Measurements from ENCODE around the gene PLA2R1. TPM values are rescaled to one million over a fixed set of nuclear protein-coding genes. Genes with fewer than 3 reads are reported as not detected.
"Not testable (repeated sequence)": the region's sequence is repeated elsewhere in the genome, so short reads cannot be mapped to it uniquely, and the experiment has no call there.

Gene PLA2R1
- total RNA-seq, 1 donor from 2014 or later, result 17.0 TPM

DNA sequence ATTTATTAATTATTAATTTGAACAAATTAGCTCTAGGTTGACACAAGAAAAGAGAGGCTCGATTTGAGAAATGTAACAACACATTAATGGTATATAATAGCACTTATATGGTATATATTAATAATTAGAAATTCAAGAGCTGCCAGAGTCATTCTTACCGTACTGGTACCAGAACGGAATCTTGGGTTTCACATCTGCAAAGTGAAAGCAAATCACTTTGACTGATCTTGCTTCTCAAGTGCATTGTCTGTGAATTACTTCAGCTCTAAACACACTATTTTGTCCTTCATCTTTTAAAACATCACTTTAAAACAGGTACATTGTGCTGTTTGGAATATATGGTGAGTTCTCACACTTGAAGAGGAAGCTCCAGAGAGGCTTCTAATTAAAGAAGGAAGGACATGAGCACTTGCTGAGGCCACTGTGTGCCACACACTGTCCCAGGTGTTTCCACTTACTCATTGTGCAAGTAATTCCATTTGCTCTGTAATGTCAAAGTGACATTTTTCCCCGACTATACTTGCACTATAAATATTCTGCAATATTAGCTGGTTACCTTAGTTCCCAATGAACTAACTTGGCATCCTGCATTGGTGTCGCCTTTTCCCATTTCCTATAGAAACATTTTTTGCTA is 85.8 kb downstream of the PLA2R1 start:
- DNase-seq, result peak; percentile 60

DNA sequence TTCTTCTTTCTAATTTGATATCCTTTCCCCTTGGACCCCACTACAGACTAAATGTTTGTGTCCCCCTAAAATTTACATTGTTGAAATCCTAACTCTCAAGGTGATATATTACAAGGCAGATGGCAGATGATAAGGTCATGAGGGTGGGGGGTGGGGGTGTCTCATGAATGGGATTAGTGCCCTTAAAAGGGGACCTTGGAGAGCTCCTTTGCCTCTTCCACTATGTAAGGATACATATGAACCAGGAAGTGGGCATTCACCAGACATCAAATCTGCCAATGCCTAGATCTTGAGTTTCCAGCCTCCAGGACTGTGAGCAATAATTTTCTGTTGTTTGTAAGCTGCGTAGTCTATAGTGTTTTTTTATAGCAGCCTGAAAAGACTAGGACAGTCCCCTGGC is 89.1 kb downstream of the PLA2R1 start:
- DNase-seq, result no peak

DNA sequence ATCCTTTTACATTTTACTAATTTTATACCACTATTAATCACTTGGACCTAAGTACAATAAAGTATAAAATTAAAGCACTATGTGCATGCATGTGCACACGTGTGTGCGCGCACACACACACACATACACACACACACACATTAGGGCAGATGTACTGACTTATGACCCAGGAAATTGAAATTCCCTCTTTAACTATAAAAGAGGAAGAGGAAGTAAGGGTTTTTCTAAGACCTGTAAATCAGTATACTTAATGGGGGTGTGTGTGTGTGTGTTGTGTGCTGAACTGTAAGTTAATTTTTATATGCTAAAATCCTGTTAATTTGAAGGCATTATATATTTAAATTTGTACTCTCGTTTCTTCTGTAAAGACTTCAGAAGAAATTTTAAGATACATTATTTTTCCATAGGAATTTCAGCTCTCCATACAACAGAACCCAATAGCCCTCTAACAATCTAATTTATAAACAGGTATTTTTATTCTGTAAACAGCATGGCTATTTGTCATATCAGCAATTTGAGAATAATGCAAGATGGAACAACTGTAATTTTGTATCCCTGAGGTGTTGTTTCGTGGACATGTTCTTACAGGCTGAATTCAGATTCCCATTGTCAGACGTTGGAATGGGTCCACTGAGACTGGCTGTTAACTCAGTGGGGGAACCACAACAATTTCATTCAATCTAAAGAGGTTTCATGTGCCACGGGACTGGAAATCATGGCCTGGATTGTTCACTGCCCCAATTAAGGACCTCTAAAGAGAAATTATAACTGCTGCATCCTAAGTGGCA is 90.9 kb downstream of the PLA2R1 start:
- no peak for DNase-seq

DNA sequence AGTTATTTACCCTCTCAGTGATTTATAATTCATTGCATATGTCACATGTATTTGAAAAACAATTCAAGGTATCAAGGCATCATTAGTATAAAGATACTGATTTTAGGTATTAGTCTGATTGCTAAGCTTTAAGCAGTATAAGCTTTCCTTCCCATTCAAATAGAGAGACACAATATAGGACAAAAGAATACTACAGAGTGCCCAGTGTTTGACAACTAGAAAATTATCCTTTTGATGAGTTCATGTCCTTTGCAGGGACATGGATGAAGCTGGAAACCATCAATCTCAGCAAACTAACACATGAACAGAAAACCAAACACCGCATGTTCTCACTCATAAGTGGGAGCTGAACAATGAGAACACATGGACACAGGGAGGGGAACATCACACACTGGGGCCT is 91.9 kb downstream of the PLA2R1 start:
- DNase-seq, result not testable (repeated sequence)

DNA sequence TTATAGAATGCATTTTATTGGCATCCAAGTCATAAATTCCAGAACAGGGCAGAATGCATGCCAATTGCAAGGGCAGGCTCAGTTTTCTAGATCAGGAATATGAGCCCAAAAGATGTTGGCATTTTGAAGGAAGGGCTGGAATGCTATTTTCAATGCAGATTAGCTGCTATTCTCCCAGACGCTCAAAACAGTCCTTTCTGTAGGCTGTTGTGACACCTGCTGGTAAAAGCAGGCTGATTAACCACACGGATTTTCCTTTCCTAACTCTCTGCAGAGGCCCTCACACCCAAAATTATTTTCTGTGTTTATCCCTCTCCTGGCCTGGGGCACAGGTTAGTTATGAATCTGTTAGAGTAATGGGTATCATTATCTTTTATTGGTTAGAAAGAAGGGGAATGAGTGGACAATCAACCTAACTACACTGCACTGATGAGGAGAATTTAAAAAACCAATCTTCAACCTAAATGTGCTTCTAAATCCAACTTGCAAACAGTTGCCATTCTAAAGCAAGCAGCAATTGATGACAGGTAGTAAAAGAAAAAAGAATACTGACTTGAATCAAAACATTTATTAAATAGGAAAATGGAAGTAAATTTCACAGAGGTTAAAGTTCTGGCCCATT is 94.0 kb downstream of the PLA2R1 start:
- DNase-seq, result peak; percentile 82

DNA sequence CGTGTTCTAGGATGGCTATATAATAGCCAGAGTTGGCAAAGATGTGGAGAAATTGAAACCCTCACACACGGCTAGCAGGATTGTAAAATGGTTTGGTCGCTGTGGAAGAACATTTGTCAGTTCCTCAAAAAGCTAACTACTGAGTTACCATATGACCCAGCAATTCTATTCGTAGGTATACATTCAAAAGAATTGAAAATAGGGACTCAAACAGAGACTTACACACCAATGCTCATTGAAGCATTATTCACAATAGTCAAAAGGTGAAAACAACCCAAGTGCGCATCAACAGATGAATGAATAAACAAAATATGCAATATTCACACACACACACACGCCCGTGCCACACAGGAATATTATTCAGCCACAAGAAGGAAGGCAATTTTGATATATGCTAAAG is 98.7 kb downstream of the PLA2R1 start:
- no peak for DNase-seq

DNA sequence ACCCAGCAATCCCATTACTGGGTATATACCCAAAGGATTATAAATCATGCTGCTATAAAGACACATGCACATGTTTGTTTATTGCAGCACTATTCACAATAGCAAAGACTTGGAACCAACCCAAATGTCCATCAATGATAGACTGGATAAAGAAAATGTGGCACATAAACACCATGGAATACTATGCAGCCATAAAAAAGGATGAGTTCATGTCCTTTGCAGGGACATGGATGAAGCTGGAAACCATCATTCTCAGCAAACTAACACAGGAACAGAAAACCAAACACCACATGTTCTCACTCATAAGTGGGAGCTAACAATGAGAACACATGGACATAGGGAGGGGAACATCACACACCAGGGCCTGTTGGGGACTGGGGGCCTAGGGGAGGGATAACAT is 99.9 kb downstream of the PLA2R1 start:
- DNase-seq, result not testable (repeated sequence)

DNA sequence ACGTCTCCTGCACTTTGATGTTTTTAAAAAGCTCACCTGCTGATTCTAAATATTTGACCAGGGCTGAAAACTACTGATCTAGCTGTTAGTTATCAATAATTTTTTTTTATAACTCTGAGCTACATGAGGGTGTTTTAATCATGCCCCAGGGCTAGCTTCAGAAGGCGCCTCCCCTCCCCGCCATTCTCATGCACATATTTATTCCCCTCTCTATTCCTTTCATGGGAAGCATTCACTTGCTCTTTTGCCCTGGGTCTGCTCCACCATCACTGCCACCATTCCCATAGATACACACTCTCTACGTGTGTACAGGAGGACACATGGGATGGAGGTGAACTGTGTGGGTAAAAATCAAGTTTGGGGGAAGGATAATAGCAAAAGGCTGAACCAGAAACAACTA is 101.0 kb downstream of the PLA2R1 start:
- no peak for DNase-seq

DNA sequence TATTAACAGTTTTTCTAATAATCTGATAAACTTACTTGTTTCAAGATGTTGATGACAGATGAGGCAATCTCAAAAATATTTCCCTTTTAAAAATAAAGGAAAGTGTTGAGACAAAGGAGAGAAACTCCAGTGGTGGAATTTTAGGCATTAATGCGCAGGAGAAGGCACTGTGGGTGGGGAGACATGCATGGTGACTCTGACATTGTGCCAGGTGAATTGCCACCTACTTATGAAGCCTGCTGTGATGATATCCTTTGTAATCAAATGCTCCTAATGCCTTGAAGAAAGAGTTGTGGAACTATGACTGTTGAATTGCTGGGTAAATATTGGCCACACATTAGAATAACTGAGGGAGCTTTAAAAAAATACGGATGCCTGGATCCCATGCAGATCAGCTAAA is 101.4 kb downstream of the PLA2R1 start:
- peak; percentile 43 for DNase-seq

DNA sequence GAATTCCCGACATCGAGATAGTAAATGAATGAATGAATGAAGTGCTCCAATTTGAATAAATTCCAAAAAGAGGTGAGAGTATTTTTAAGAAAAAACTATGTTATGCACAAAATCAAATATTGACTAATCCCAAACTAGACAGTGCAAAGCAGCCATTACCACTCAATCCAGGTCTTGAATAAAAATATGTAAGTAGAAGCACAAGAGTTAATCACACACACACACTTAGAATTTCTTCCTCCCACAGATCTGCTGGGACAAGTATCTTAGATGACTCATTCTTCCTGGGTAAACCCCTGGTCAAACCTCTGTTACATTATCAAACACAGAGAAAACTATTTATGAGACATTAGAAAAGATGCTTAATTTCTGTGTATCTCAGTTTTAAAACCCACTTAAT is 102.0 kb downstream of the PLA2R1 start:
- peak; percentile 84 for DNase-seq

DNA sequence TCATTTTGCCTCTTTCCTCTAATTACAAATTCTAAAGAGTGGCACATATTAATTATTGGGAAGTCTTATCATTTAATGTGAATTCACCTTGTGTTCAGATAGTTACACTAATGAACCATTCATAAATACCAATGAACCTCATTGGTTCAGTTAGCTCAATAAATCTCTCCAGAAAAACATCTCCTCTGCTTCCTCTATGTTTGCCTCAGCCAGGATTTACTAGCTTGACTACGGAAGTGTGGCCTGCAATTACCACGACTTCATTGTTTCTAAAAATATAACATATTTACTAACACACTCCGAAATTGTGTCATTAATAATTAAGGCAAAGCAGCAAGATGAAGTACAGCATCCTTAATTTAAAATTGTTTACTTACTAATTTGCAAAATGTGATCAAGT is 103.3 kb downstream of the PLA2R1 start:
- DNase-seq, result peak; percentile 63

DNA sequence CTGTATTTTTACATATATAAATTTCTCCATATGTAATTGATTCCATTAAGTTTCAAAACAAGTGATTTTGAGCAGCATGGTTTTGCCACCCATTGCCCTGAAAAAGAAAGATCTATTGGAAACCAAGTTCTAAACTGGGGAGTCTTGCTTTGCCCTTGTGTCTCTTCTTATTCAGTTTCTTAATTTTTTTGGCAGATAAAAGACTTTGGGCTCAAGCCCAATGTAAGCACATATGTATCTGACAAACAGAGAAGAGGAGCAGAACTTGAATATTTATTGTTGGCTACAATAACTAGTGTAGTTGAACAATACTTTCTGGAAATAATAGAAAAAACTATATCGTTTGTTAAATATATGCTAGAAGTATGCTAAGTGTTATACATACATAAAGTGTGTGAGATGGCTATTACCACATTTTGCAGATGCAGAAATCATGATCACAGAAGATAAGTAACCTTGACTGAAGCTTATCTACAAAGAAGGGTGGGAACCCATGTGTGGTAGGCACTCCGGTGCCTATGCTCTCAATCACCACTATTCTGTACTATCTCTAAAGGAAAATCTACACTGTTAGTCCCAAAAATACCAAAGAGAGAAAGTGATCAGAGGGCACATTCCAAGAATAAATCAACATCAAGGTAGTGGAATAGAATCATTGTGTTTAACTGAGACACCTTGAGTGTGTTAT is 109.1 kb downstream of the PLA2R1 start:
- DNase-seq, result no peak

DNA sequence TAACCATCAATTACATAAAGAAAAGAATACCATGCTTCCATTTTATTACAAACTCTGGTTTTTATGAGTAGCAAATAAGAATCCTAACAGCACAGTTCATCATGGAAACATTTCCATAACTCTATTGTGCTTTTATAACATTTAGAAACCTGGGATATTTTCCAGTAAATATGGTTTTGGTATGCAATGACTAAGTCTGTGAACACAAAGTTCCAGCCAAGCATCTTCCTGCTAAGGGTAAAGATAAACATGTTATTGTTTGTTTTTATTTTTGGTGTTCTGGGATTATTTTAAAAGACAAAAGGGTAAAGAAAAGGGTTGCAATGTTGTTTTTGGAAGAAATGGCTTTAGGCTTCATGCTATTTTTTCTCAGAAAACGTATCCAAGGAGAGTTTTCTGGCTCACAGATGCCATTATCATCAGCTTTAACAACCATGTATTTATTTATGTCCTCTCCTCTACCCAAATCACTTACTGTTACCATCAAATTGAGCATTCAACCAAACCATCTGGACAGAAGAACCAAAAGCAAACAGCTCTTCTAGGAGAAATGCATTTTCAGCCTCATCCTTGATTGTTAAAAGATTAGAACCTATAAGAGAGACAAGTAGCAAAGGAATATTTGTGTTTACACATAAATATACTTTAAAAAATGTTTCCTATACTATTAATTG is 116.0 kb downstream of the PLA2R1 start:
- DNase-seq, result peak; percentile 86

DNA sequence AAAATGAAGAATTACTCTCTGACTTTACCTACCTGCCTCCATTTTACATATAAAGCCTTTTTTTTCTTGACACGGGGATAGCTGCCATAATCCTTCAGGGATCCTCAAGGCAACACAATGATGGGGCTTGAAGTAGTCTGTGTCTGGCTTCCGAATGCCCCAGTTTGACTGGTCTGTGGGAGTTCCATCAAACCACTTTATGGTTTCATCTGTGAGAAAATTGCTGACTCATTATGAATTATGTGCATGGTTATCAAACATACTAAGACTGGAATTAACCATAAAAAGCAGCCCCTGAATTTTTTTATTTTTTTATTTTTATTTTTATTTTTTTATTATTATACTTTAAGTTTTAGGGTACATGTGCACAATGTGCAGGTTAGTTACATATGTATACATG is 117.5 kb downstream of the PLA2R1 start:
- no peak for DNase-seq

DNA sequence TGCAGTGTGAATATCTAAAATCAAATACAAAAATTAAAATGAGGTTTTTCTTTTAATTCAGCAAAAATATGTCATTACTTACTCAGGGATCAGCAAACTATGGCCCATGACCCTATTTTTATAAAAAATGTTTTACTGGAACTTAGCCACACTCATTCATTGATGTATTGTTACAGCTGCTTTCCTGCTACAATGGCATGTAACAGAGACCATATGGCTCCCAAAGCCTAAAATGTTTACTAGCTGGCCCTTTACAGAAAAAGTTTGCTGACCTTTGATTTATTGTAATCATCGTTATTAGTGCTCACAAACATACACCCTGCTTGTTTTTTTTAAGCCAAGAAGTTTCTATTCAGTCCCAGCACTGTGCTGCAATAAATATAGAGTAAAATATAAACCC is 120.3 kb downstream of the PLA2R1 start:
- peak; percentile 83 for DNase-seq

DNA sequence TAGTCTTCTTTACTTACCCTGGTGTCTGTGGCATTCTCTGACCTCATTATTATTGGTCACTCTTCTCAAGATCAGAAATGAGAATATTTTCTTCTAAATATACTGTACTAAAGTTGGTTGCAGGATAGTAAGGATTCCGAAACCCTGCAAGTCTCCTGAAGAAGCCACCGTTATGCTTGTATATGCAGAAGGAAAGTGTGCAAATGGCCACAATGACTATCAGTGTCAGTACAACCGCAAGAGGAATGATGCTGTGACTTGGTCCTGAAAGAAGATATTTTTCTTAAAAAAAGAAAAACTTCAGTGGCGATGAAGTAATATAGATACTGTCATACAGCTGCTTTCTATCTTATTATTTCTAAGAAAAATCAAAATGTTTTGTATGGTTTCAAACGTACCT is 120.7 kb downstream of the PLA2R1 start:
- DNase-seq, result no peak

DNA sequence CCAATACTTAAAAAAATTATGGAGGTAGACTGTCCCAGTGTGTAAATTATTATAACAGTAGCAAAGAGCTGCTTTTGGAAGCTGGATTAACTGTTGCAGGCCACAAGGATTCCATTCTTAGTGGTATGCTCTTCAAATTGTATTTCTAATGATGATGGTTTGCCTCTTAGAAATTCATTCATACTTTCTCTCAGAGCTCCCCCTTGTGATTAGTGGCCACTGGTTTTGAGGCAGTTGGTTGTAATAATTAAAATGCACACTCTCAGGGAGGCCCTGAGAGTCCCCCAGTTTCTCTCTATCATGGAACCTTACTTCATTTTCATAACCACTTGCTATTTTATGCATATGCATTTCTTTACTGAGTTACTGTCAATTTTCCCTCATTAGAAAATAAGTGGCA is 122.5 kb downstream of the PLA2R1 start:
- DNase-seq, result peak; percentile 57

DNA sequence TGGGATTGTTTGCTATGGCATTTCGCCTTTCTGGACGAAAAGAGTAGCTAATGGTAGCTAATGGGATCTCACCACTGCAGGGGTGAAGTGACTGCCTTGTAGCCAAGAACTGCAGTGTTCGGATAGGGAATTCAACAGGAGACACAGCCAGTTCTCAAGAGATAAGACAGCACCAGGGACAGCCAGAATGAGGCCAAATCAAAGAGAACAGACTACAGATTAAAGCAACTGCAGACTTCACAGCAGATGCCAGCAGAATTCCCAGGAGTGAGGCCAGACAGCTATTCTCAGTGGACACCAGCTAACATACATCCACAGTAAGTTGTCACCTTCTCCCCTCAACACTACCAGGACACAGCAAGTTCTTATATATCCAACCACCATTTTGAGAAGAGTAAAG is 124.0 kb downstream of the PLA2R1 start:
- no peak for DNase-seq

DNA sequence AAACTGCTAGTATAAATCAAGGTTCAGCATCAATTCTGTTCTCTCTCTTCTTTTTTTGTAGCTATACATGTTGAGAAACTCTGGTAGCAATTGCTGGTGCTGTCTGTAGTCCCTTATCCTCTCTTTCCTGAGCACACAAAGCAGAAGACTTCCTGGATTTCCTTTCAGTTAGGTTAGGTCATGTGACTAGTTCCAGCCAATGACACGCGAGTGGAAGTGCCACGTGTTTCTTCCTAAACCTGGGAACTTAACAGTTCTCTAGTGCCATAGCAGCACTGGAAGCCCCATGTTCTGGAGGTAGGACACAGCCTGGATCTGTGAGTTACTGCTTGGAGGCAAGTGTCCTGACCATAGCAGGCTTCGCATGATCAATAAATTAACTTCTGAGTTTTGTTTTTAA is 125.9 kb downstream of the PLA2R1 start:
- DNase-seq, result peak; percentile 7

DNA sequence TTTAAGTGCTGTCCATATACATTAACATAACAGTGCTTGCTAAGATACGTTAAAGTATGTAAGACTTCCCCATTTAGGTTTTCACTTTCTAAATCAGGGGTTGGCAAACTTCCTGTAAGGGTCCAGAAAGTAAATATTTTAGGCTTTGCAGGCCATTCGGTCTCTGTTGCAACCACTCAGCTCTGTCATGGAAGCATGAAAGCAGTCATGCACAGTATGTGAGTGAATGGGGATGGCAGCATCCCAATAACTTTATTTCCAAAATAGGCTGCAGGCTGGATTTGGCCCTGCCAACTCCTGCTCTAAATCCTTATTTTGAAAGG is 128.7 kb downstream of the PLA2R1 start:
- no peak for DNase-seq

DNA sequence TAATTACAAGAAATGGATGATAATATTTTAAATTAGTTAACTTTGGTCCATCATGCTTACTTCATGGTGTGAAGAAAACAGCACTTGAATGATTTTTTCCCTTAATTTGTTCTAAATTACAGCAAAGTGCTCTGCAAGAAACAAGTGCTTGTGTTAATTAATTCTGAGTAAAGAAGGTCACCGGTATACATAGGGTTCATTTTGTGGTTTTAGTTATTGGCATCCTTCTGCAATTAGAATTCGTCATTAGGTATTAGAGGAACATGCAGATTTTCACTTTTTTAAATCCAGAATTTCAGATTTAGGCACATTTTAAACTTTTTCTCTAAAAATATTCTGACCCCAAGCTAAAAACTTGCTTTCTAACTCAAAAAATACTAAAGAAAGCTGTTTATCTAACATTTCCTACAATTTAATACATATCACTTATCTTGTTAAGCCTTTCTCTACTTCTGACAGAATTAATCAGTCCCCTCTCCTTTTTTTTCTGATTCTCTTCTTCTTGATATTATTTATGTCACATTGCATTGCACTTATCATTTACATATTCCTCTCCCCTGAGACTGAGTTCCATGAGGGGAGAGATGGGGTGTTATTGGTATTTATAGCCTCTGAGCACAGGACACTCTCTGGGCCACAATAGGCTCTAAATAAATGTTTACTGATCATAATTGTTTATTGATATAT is 129.2 kb downstream of the PLA2R1 start:
- no peak for DNase-seq

DNA sequence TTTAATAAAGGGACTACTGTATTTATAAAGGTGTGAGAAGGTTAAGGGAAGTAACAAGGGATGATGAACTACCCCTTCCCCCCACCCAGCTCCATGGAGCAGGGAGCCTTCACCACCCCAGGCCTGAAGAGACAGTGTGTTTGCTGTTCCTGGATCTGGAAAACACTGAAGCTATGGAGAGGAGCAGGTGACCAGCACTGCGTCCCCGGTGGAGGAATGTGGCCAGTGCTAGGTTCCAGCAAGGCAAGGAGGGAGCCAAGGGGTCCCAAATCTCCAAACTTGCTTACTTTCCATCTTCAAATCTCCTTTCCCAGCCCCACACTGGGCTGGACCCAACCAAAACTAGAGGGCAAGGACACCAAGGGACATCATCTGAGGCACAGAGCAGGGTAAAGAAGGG is 135.7 kb downstream of the PLA2R1 start:
- DNase-seq, result no peak

Measured in dermis blood vessel endothelial cell (primary cell).